ENCODE measurements around the gene BLOC1S1.

Gene BLOC1S1

GRCh38 chr12:55729819-55730818 lies 14.3 kb downstream of the BLOC1S1 start:
- Histone ChIP-seq H3K4me3 (ENCODE audit: low read depth in 1 of 2, low read length in 2 of 2) (peak overlapping the region in 1 of 2 experiments; percentile 69; a peak in 2 of 4 replicates), H2AFZ (ENCODE audit: low read depth, low read length) (peak overlapping the region; percentile 87), H3K27me3 (ENCODE audit: insufficient read depth, low read length, poor library complexity) (no peaks in the 10 kb centered on the region), H4K20me1 (ENCODE audit: insufficient read depth, low read length) (0 out of 2 replicates have a peak, but pooled peaks cover 3% of the 10 kb centered on the region), H3K4me2 (ENCODE audit: insufficient read depth, low read length) (peak overlapping the region; percentile 84), H3K27ac (ENCODE audit: low read length) (peak overlapping the region; percentile 67), H3K79me2 (ENCODE audit: insufficient read depth, low read length) (peaks cover 11% of the 10 kb centered on the region), H3K36me3 (ENCODE audit: insufficient read depth, low read length) (peaks cover 24% of the 10 kb centered on the region), H3K9me3 (ENCODE audit: insufficient read depth, low read length, severe bottlenecking) (no peaks in the 10 kb centered on the region), H3K9ac (ENCODE audit: low read depth, low read length) (peak overlapping the region; percentile 68), H3K4me1 (ENCODE audit: insufficient read depth, low read length) (peaks cover 34% of the 10 kb centered on the region)
- ATAC-seq (ENCODE audit: insufficient read depth, low read depth): peak; percentile 41
- peak; percentile 54 for DNase-seq
- TF ChIP-seq EZH2 (IDR thresholded peaks at IDR 0.05; ENCODE audit: borderline replicate concordance, low read depth, low read length, severe bottlenecking): no peak
- TF ChIP-seq CTCF (IDR thresholded peaks at IDR 0.05; ENCODE audit: borderline replicate concordance, extremely low read depth, low read length, poor library complexity, severe bottlenecking): peak; percentile 38

GRCh38 chr12:55732288-55732687 lies 16.4 kb downstream of the BLOC1S1 start:
- Histone ChIP-seq H3K4me1 (ENCODE audit: insufficient read depth, low read length) (peaks cover 38% of the 10 kb centered on the region), H3K27me3 (ENCODE audit: insufficient read depth, low read length, poor library complexity) (no peaks in the 10 kb centered on the region), H3K9ac (ENCODE audit: low read depth, low read length) (no peak overlapping the region), H2AFZ (ENCODE audit: low read depth, low read length) (no peak overlapping the region), H3K27ac (ENCODE audit: low read length) (no peak overlapping the region), H4K20me1 (ENCODE audit: insufficient read depth, low read length) (0 out of 2 replicates have a peak, but pooled peaks cover under 1% of the 10 kb centered on the region), H3K4me2 (ENCODE audit: insufficient read depth, low read length) (no peak overlapping the region), H3K4me3 (ENCODE audit: low read depth in 1 of 2, low read length in 2 of 2) (no peak overlapping the region), H3K9me3 (ENCODE audit: insufficient read depth, low read length, severe bottlenecking) (no peaks in the 10 kb centered on the region), H3K79me2 (ENCODE audit: insufficient read depth, low read length) (peaks cover 9% of the 10 kb centered on the region), H3K36me3 (ENCODE audit: insufficient read depth, low read length) (0 out of 2 replicates have a peak, but pooled peaks cover 5% of the 10 kb centered on the region)
- DNase-seq (no peak), ATAC-seq (ENCODE audit: insufficient read depth, low read depth) (no peak)
- TF ChIP-seq EZH2 (IDR thresholded peaks at IDR 0.05; ENCODE audit: borderline replicate concordance, low read depth, low read length, severe bottlenecking) (no peak), CTCF (IDR thresholded peaks at IDR 0.05; ENCODE audit: borderline replicate concordance, extremely low read depth, low read length, poor library complexity, severe bottlenecking) (no peak)

GRCh38 chr12:55733021-55733555 lies 17.2 kb downstream of the BLOC1S1 start:
- Histone ChIP-seq H3K4me3 (ENCODE audit: low read depth in 1 of 2, low read length in 2 of 2) (no peak overlapping the region), H2AFZ (ENCODE audit: low read depth, low read length) (no peak overlapping the region), H3K27me3 (ENCODE audit: insufficient read depth, low read length, poor library complexity) (no peaks in the 10 kb centered on the region), H3K4me2 (ENCODE audit: insufficient read depth, low read length) (no peak overlapping the region), H3K79me2 (ENCODE audit: insufficient read depth, low read length) (peaks cover under 1% of the 10 kb centered on the region), H3K27ac (ENCODE audit: low read length) (no peak overlapping the region), H3K9ac (ENCODE audit: low read depth, low read length) (no peak overlapping the region), H3K4me1 (ENCODE audit: insufficient read depth, low read length) (peaks cover 38% of the 10 kb centered on the region), H3K36me3 (ENCODE audit: insufficient read depth, low read length) (no peaks in the 10 kb centered on the region), H4K20me1 (ENCODE audit: insufficient read depth, low read length) (no peaks in the 10 kb centered on the region), H3K9me3 (ENCODE audit: insufficient read depth, low read length, severe bottlenecking) (no peaks in the 10 kb centered on the region)
- TF ChIP-seq EZH2 (IDR thresholded peaks at IDR 0.05; ENCODE audit: borderline replicate concordance, low read depth, low read length, severe bottlenecking): no peak
- no peak for TF ChIP-seq CTCF (IDR thresholded peaks at IDR 0.05; ENCODE audit: borderline replicate concordance, extremely low read depth, low read length, poor library complexity, severe bottlenecking)
- DNase-seq (no peak), ATAC-seq (ENCODE audit: insufficient read depth, low read depth) (no peak)

All from DND-41 (cell line).